Activated T-helper 1 cell treated with anti-CD3 and anti-CD28 coated beads, Interleukin-2, amount 50 U/mL, for 16 hours (primary cell): ENCODE results near the gene ENTPD2.

ENCODE experiments used
- DNase-seq, 2 donors: peaks; one replicate each; pipeline ENCODE4 v3.0.0-alpha.2; 2020; ENCODE audit warnings: low read depth in 1 of 2, low spot score in 1 of 2

The ENTPD2 gene

GRCh38 chr9:137080260-137081122 lies 26.6 kb upstream of the ENTPD2 start:
- no peak for DNase-seq

- DNase-seq: no peak
These were observed 25.5 kb upstream of the ENTPD2 start for GRCh38 chr9:137079401-137079787.

- no peak for DNase-seq
These were observed 25.0 kb upstream of the ENTPD2 start for GRCh38 chr9:137078701-137079400.

GRCh38 chr9:137077758-137078693 lies 24.2 kb upstream of the ENTPD2 start:
- DNase-seq: no peak

GRCh38 chr9:137077010-137077747 lies 23.3 kb upstream of the ENTPD2 start, which contains the start of gene UAP1L1:
Gene UAP1L1 (plus strand): TSS chr9:137077517. CDS start chr9:137077533, 16 bp downstream.
- DNase-seq: no peak

- DNase-seq: no peak
These were observed 22.8 kb upstream of the ENTPD2 start for GRCh38 chr9:137076636-137077009.

GRCh38 chr9:137075275-137075775 lies 21.5 kb upstream of the ENTPD2 start:
- no peak for DNase-seq

- DNase-seq: no peak
These were observed 20.9 kb upstream of the ENTPD2 start for GRCh38 chr9:137074657-137075274.

- DNase-seq: no peak
These were observed 20.1 kb upstream of the ENTPD2 start for GRCh38 chr9:137073992-137074399.

GRCh38 chr9:137071282-137071681 lies 17.4 kb upstream of the ENTPD2 start:
- DNase-seq: no peak

- no peak for DNase-seq
These were observed 17.0 kb upstream of the ENTPD2 start for GRCh38 chr9:137070906-137071275.

- DNase-seq: peak; percentile 61 to 77
These were observed 16.5 kb upstream of the ENTPD2 start, which contains the start of gene SAPCD2 for GRCh38 chr9:137070201-137070905. Gene SAPCD2 (minus strand): TSS chr9:137070557. CDS start chr9:137070460, 97 bp downstream.

GRCh38 chr9:137069508-137070091 lies 15.7 kb upstream of the ENTPD2 start:
- DNase-seq: no peak

GRCh38 chr9:137068539-137069507 lies 15.0 kb upstream of the ENTPD2 start:
- no peak for DNase-seq

GRCh38 chr9:137067860-137068538 lies 14.1 kb upstream of the ENTPD2 start:
- DNase-seq: peak; percentile 73 to 75

GRCh38 chr9:137066096-137066861 lies 12.4 kb upstream of the ENTPD2 start:
- DNase-seq: no peak
